Measurements from ENCODE around the gene RUNX1.
"Not testable (repeated sequence)": the region's sequence is repeated elsewhere in the genome, so short reads cannot be mapped to it uniquely, and the experiment has no call there.

RUNX1 gene

GRCh38 chr21:34966881-34967280 lies 82.2 kb downstream of the RUNX1 start:
- FAIRE-seq: not testable (repeated sequence)

GRCh38 chr21:34965200-34966174 lies 83.6 kb downstream of the RUNX1 start:
- FAIRE-seq: no peak

- FAIRE-seq: no peak
These were observed 86.4 kb downstream of the RUNX1 start for GRCh38 chr21:34962586-34963222.

DNA sequence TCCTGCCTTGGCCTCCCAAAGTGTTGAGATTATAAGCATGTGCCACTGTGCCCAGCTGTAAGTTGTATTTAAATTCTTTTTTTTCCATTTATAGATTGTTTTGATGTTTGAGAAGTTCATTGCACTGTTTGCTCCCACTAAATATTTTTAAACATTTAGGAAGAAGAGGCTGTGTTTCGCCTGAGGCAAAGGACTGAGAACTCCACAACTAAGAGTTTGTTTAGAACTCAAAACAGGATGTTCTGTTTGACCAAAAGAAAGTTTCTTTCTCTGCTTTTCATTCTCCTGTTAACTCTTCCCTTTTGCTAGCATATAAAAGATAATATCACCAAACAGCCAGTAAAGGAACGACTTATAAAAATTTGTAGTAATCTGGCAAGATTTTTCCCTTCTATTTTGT lies 87.0 kb downstream of the RUNX1 start:
- no peak for FAIRE-seq

GRCh38 chr21:34960687-34961086 lies 88.4 kb downstream of the RUNX1 start:
- FAIRE-seq: no peak

DNA sequence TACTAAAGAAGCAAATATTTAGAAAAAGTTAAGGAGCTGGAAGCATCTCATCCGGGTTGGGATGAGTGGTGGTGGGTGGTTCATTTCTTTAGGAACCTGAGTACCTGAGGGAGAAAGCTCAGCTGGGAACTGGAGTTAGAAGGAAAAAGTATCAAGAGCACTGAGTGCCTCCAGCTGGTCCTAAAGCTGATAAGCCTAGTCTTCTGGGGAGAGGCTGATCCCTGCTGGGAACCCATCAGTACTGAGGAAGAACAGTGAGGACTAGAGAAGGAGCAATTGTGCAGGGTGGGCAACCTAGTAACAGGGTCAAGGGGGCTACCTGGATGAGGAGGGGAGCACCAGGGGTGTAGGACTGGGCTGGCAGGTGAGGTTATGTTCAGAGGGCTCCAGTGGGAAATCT lies 89.5 kb downstream of the RUNX1 start:
- no peak for FAIRE-seq

GRCh38 chr21:34958040-34958439 lies 91.1 kb downstream of the RUNX1 start:
- no peak for FAIRE-seq

DNA sequence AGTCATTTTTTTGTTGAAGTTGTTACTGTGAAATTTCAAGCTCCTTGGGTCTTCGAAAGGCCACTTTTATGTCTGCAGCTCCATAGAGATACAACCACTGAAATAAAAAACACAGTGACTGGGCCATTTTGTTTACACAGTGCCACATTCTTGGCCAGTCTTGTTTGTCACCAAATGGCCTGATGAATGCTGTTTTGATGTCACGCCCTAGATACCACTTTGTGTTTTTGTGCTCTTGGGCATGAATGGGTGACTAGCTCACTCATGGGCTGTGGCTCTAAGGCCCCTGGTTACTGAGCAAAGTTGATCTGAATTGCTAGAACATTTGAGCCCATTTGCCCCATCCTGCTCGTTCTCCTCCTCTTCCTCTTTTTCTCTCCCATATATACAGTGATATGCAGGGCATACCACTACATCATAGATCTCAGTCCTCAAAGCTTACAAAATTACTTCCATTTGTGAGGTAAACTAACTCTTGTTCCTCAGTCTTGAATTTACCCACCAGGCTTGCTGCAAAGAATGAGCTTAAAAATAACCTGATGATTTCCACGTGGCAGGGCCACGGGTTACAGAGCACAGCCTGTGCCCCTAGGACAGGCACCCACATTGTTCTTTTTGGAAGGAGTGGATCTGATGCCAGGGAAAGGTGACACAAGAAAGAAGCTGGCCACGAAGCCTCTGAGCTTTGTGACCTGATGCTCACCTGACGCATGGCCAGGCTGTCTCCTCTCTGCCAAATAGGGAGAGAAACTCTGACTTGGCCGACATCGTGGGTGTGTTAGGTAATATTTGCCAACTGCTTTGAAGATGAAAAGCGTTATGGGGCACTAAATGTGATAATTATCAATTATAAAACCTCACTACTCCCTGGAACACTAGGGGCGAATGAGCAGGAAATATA lies 92.4 kb downstream of the RUNX1 start:
- FAIRE-seq: no peak

- FAIRE-seq: no peak
These were observed 95.2 kb downstream of the RUNX1 start for GRCh38 chr21:34953950-34954349.

DNA sequence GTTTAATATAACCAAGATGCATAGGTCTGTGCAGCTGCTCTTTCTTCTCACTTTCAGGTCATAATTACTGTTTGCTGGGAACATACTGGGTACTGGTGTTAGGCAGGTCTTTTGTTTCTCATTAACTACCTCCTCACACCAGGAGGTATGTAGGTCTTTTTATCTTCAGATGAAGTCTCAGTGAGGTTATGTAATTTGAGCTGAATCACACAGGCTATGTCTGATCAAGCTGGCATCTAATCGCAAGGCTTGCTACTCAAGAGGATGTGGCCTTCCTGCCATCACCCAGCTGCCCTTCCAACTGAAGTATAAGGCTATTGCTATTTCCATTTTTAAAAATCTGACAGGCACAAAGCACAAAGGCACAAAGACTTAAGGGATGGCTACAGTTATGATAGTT lies 96.4 kb downstream of the RUNX1 start:
- no peak for FAIRE-seq

- FAIRE-seq: not testable (repeated sequence)
These were observed 97.2 kb downstream of the RUNX1 start for GRCh38 chr21:34951868-34952267.

- no peak for FAIRE-seq
These were observed 98.1 kb downstream of the RUNX1 start for GRCh38 chr21:34950980-34951379.

DNA sequence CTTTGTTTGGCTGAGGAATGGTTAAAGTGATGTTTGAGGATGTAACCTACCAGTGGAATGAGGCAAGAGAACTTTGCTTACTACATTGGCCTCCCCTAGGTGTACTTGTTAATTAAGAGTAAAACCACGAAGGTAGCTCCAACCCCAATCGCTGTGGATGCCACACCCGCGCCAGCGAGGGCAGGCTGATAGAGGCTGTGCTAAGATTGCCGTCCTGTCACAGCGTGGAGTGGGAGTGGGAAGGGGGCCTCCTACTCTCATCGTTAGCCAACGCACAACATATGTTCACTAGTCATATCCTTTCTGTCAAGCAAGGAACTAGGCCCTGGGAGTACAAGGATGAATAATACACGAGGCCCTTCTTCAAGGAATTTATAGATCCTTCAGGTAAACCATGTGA lies 99.6 kb downstream of the RUNX1 start:
- FAIRE-seq: no peak

DNA sequence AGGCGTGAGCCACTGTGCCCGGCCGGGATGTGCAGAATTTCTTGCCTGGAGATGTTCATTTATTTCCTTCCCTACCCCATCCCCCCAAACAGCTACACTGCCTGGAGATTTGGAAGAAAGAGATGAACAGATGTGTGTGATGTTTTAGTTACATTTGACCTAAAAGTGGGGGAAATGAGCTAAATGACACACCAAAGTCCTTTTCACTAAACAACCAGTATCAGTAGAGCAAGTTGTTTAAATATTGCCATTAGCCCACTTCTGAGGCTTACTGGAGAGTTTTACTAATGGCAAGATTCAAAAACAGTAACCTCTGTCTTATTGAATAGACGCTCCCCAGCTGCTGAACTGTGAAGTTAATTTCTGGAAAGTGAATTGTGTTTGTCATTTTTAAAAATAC lies 100.1 kb downstream of the RUNX1 start:
- FAIRE-seq: no peak

- FAIRE-seq: no peak
These were observed 100.9 kb downstream of the RUNX1 start for GRCh38 chr21:34948157-34948556.

DNA sequence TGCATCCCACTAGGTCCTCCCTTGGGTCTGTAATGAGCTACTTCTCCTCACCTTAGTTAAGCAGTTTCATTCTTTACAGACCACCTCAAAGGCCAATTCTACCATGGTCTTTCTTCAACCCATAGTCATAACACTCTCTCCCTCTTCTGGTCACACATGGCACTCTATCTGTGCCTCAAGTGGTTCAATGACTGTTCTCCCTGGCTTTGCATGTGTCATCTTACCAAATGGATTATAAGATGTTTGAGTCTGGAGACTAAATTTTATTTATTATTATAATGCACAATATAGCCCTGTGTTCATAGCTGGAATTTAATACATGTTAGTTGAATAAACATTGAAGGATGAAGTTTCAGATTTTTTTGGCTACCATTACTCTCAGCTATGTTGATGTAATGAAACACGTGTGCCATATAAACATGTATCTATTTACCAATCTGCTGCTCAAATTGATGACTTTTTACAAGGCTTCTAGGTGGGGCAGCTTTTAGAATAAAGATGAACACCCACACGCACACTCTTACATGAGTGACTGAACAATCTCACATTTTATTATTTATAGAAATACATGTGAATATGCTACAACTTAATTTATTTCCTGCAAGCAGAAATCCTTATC lies 102.1 kb downstream of the RUNX1 start:
- no peak for FAIRE-seq

GRCh38 chr21:34946385-34946840 lies 102.7 kb downstream of the RUNX1 start:
- no peak for FAIRE-seq

- FAIRE-seq: no peak
These were observed 103.8 kb downstream of the RUNX1 start for GRCh38 chr21:34945288-34945687.

- no peak for FAIRE-seq
These were observed 104.9 kb downstream of the RUNX1 start for GRCh38 chr21:34944015-34944755.

DNA sequence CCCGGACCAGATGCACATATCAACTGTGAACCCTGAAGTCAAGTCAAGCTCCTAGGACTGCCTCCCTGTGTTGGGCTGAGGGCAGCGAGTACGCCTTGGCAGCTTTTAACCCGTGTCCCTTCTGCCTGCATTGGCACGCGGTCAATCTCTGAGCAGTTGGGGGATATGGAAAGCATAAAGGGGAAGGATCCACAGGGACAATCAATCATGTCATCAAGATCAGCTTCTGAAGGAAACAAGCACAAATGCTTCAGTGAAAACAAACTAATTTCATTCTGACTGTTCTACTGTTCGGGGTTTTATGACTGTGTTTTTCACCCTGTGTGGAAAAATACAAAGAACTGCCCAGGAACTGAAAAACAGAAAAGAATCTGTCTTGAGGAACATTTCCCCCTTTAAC lies 106.2 kb downstream of the RUNX1 start:
- no peak for FAIRE-seq

DNA sequence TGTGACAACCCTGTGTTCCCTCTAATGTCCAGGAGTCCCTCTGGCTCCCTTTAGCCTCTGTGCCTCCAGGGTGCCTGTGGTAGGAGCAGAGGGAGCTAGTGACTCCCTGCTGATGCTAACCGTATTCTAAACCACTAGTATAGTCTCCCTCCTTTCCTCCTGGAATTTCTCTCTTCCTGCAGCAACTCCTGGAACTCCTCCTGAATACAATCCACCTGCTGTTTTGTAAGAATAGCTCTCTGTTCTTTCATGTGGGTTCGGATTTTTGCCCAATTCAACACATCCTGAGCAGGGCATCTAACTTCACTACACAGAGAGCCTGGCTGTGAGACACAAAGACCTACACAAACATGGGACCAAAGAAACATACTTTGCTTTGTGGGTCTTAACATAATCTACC lies 107.9 kb downstream of the RUNX1 start:
- no peak for FAIRE-seq
